VCaP (cell line): Measurements from ENCODE around the gene BRPF3.

Experiments
- H3K27ac ChIP-seq: fragments of 450-650 bp; 2 replicates; pipeline ENCODE4 v1.5.1; 2017
- CTCF ChIP-seq: fragments of 450-650 bp; conservative IDR thresholded peaks from 2 replicates; pipeline ENCODE4 v1.5.1; 2017; ENCODE audit warnings: mild to moderate bottlenecking, moderate library complexity

Gene BRPF3

GRCh38 chr6:36222924-36223323 is 26.4 kb downstream of the BRPF3 start:
- TF ChIP-seq CTCF = no peak
- H3K27ac ChIP-seq = no peak overlapping the region

- H3K27ac ChIP-seq = no peak overlapping the region
Measured at GRCh38 chr6:36223706-36224105, 27.2 kb downstream of the BRPF3 start.

GRCh38 chr6:36224918-36225461 is 28.4 kb downstream of the BRPF3 start:
- TF ChIP-seq CTCF = no peak
- 0 out of 2 replicates have a peak overlapping the region, but pooled peaks have one; percentile 5 for H3K27ac ChIP-seq

More at GRCh38 chr6:36223706-36224105, 27.2 kb downstream of the BRPF3 start:
- no peak for TF ChIP-seq CTCF

GRCh38 chr6:36226438-36227047 is 30.0 kb downstream of the BRPF3 start:
- H3K27ac ChIP-seq = peak overlapping the region; percentile 79
- TF ChIP-seq CTCF = no peak

- TF ChIP-seq CTCF = no peak
- H3K27ac ChIP-seq = peak overlapping the region; percentile 79
Measured at GRCh38 chr6:36227379-36228228, 31.1 kb downstream of the BRPF3 start.

GRCh38 chr6:36229223-36229622 is 32.7 kb downstream of the BRPF3 start:
- no peak for TF ChIP-seq CTCF
- peak overlapping the region; percentile 79 for H3K27ac ChIP-seq

- TF ChIP-seq CTCF = no peak
- H3K27ac ChIP-seq = no peak overlapping the region
Measured at GRCh38 chr6:36230371-36230770, 33.8 kb downstream of the BRPF3 start.
